ENCODE data around the gene ITGB3.

DNA sequence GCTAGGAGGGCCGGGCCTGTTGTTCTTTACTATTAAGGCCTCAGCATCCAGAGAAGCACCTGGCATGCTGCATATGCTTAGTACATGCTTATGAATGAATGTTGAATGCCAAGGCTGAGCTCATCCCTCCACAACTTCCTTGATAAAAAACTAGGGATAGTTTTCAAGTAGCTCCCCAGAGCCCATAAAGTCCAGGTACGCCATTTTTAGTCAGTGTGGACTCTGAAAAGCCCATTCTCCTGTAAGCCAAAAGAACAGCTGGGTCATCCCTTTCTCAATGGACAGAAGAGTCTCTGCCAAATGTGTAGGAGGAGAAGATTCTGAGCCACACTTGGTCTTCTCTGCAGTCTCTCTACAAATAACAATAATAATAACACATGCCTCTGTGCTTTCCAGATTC is 8.9 kb upstream of the ITGB3 start:
- TF ChIP-seq, protein P1, sequence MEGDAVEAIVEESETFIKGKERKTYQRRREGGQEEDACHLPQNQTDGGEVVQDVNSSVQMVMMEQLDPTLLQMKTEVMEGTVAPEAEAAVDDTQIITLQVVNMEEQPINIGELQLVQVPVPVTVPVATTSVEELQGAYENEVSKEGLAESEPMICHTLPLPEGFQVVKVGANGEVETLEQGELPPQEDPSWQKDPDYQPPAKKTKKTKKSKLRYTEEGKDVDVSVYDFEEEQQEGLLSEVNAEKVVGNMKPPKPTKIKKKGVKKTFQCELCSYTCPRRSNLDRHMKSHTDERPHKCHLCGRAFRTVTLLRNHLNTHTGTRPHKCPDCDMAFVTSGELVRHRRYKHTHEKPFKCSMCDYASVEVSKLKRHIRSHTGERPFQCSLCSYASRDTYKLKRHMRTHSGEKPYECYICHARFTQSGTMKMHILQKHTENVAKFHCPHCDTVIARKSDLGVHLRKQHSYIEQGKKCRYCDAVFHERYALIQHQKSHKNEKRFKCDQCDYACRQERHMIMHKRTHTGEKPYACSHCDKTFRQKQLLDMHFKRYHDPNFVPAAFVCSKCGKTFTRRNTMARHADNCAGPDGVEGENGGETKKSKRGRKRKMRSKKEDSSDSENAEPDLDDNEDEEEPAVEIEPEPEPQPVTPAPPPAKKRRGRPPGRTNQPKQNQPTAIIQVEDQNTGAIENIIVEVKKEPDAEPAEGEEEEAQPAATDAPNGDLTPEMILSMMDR (IDR thresholded peaks at IDR 0.05 in 8 of 11, conservative IDR thresholded peaks at IDR 0.05 in 3 of 11), result no peak
- TF ChIP-seq POLR2A (IDR thresholded peaks at IDR 0.05) (no peak), POLR2AphosphoS5 (IDR thresholded peaks at IDR 0.05) (no peak)

Data from spleen (tissue), 7 donors.